H4 (cell line): ENCODE measurements around the gene CLTC. TPM values are rescaled to one million over a fixed set of nuclear protein-coding genes. Genes with fewer than 3 reads are reported as not detected.

Source experiments
- DNase-seq: peaks from one replicate; pipeline ENCODE4 v3.0.0-alpha.2; 2015; ENCODE audit warnings: low spot score
- total RNA-seq: library from RNA; depleted of rRNA; stranded (reverse); fragments of >200 nt; shearing (Covaris generic); gene quantifications from 2 replicates; pipeline ENCODE4 v1.2.3, GENCODE V29; 2014

The CLTC gene
- total RNA-seq, 1 experiment from 2014 or later, result 362 TPM

GRCh38 chr17:59633658-59634359 is 14.1 kb downstream of the CLTC start:
- DNase-seq, result no peak

GRCh38 chr17:59634632-59635541 is 15.2 kb downstream of the CLTC start:
- no peak for DNase-seq

GRCh38 chr17:59637611-59638310 is 18.1 kb downstream of the CLTC start:
- no peak for DNase-seq

- no peak for DNase-seq
Observed at GRCh38 chr17:59638553-59638952, 18.9 kb downstream of the CLTC start.

- DNase-seq, result no peak
Observed at GRCh38 chr17:59641799-59642484, 22.2 kb downstream of the CLTC start.

GRCh38 chr17:59642565-59642964 is 22.9 kb downstream of the CLTC start:
- no peak for DNase-seq

- no peak for DNase-seq
Observed at GRCh38 chr17:59643159-59644140, 23.8 kb downstream of the CLTC start.

- no peak for DNase-seq
Observed at GRCh38 chr17:59647288-59647687, 27.6 kb downstream of the CLTC start.

GRCh38 chr17:59649886-59650285 is 30.2 kb downstream of the CLTC start:
- no peak for DNase-seq

- DNase-seq, result no peak
Observed at GRCh38 chr17:59650642-59651041, 30.9 kb downstream of the CLTC start.

- DNase-seq, result peak; percentile 53
Observed at GRCh38 chr17:59651346-59651745, 31.7 kb downstream of the CLTC start.

- no peak for DNase-seq
Observed at GRCh38 chr17:59652119-59652518, 32.4 kb downstream of the CLTC start.

- peak; percentile 66 for DNase-seq
Observed at GRCh38 chr17:59656624-59657023, 36.9 kb downstream of the CLTC start.

- DNase-seq, result peak; percentile 17
Observed at GRCh38 chr17:59666235-59666634, 46.5 kb downstream of the CLTC start.

- peak; percentile 61 for DNase-seq
Observed at GRCh38 chr17:59668816-59669215, 49.1 kb downstream of the CLTC start.

- DNase-seq, result no peak
Observed at GRCh38 chr17:59669411-59669810, 49.7 kb downstream of the CLTC start.

GRCh38 chr17:59669944-59670343 is 50.2 kb downstream of the CLTC start:
- DNase-seq, result no peak

GRCh38 chr17:59671386-59671785 is 51.7 kb downstream of the CLTC start:
- DNase-seq, result no peak

- DNase-seq, result no peak
Observed at GRCh38 chr17:59675231-59675630, 55.5 kb downstream of the CLTC start.

GRCh38 chr17:59676716-59677115 is 57.0 kb downstream of the CLTC start:
- no peak for DNase-seq

- DNase-seq, result no peak
Observed at GRCh38 chr17:59678918-59679317, 59.2 kb downstream of the CLTC start.
